B cell (primary cell): Measurements from ENCODE around the gene ACTN2. TPM values are rescaled to one million over a fixed set of nuclear protein-coding genes. Genes with fewer than 3 reads are reported as not detected.

Experiments used
- ATAC-seq: fragments of 200-7000 bp; cut with Tn5 transposase; one replicate; pipeline ENCODE4 v1.10.0; 2021; ENCODE audit warnings: low read depth, mild to moderate bottlenecking, moderate number of reproducible peaks, moderate library complexity
- CTCF ChIA-PET: fragments of 350-600 bp; sonication (Branson Sonifier 250); formaldehyde crosslinking; loops from one replicate; lab custom pipeline; 2021; ENCODE audit warnings: antibody characterized with exemption, inconsistent platforms; lab: Charles Lee
- POLR2A ChIA-PET: fragments of 350-600 bp; sonication (Branson Sonifier 250); formaldehyde crosslinking; loops from one replicate; lab custom pipeline; 2021; ENCODE audit warnings: antibody characterized with exemption; lab: Charles Lee
- DNase-seq: peaks from one replicate; pipeline ENCODE4 v3.0.0; 2013
- H2AFZ ChIP-seq: 2 replicates; pipeline ENCODE4 v1.6.1; 2012; ENCODE audit warnings: mild to moderate bottlenecking, low read depth, low read length; ENCODE audit not compliant: insufficient read depth, poor library complexity, severe bottlenecking
- H3K27ac ChIP-seq, 2 donors: 1 replicate in 1 of 2; 2 replicates in 1 of 2; pipeline ENCODE4 v1.5.1; 2012 to 2013; ENCODE audit warnings: low read length in 2 of 2, mild to moderate bottlenecking in 2 of 2, moderate library complexity in 1 of 2
- H3K27me3 ChIP-seq, 4 experiments: fragments of 200-600 bp in 1 of 4; sonication (generic) in 1 of 4; replicated peaks in 1 of 4; 1 replicate in 2 of 4; 2 replicates in 2 of 4; pipeline versions ENCODE4 v1.6.1 to v1.7.0; 2013 to 2016; ENCODE audit warnings: low read length in 3 of 4, mild to moderate bottlenecking in 2 of 4, mixed read lengths in 1 of 4, moderate library complexity in 1 of 4; ENCODE audit not compliant: insufficient read depth in 4 of 4, control insufficient read depth in 3 of 4; ENCODE audit errors: control extremely low read depth in 1 of 4
- H3K36me3 ChIP-seq, 2 experiments: replicated peaks in 1 of 2; 1 replicate in 1 of 2; 2 replicates in 1 of 2; pipeline versions ENCODE4 v1.6.1 to v1.7.1; 2013; ENCODE audit warnings: low read length in 1 of 2; ENCODE audit not compliant: insufficient read depth in 2 of 2, control insufficient read depth in 1 of 2; ENCODE audit errors: control extremely low read depth in 1 of 2, extremely low read depth in 1 of 2
- H3K4me1 ChIP-seq, 2 donors: fragments of 200-600 bp in 1 of 2; sonication (generic) in 1 of 2; 1 replicate in 1 of 2; 2 replicates in 1 of 2; pipeline versions ENCODE4 v1.5.1 to v1.6.1; 2013 to 2017; ENCODE audit warnings: low read length in 2 of 2; ENCODE audit not compliant: control insufficient read depth in 2 of 2, insufficient read depth in 2 of 2
- H3K4me2 ChIP-seq: replicated peaks from 2 replicates; pipeline ENCODE3; 2012; ENCODE audit warnings: mild to moderate bottlenecking, low read depth, low read length; ENCODE audit not compliant: poor library complexity, severe bottlenecking
- H3K4me3 ChIP-seq, 5 experiments: fragments of 200-600 bp in 1 of 5; sonication (generic) in 1 of 5; 1 replicate in 3 of 5; 2 replicates in 2 of 5; pipeline versions ENCODE4 v1.5.1 to v1.7.0; 2011 to 2016; ENCODE audit warnings: low read length in 4 of 5, mild to moderate bottlenecking in 4 of 5, low read depth in 2 of 5, control low read depth in 1 of 5, moderate library complexity in 1 of 5; ENCODE audit not compliant: insufficient read depth in 1 of 5; ENCODE audit errors: control extremely low read depth in 1 of 5, extremely low read depth in 1 of 5
- H3K79me2 ChIP-seq: fragments of 200-600 bp; sonication (generic); one replicate; pipeline ENCODE4 v1.6.0; 2016; ENCODE audit warnings: low read length; ENCODE audit not compliant: control insufficient read depth, insufficient read depth
- H3K9ac ChIP-seq: fragments of 200-600 bp; sonication (generic); 2 replicates; pipeline ENCODE4 v1.6.1; 2017; ENCODE audit warnings: mild to moderate bottlenecking, low read length, moderate library complexity
- H3K9me3 ChIP-seq, 3 donors: one replicate each; pipeline versions ENCODE4 v1.6.1 to v1.7.1; 2013; ENCODE audit warnings: low read length in 2 of 3; ENCODE audit not compliant: control insufficient read depth in 2 of 3, insufficient read depth in 1 of 3; ENCODE audit errors: control extremely low read depth in 1 of 3
- H4K20me1 ChIP-seq: 2 replicates; pipeline ENCODE4 v1.6.0; 2012; ENCODE audit warnings: mild to moderate bottlenecking, low read length; ENCODE audit not compliant: insufficient read depth, control insufficient read depth, poor library complexity, severe bottlenecking
- H3K27ac Mint-ChIP-seq: one replicate; pipeline ENCODE4 v1.8.0; 2021; ENCODE audit warnings: mixed read lengths
- H3K27me3 Mint-ChIP-seq: one replicate; pipeline ENCODE4 v1.8.0; 2021; ENCODE audit warnings: mixed read lengths
- H3K4me1 Mint-ChIP-seq: one replicate; pipeline ENCODE4 v1.8.0; 2021; ENCODE audit warnings: mixed read lengths
- H3K4me3 Mint-ChIP-seq: one replicate; pipeline ENCODE4 v1.8.0; 2021; ENCODE audit warnings: mixed read lengths
- H3K9me3 Mint-ChIP-seq: one replicate; pipeline ENCODE4 v1.8.0; 2022; ENCODE audit warnings: mixed read lengths; ENCODE audit not compliant: insufficient read depth
- EZH2 ChIP-seq: IDR thresholded peaks from 2 replicates; pipeline ENCODE4 v1.6.1; 2012; ENCODE audit warnings: borderline replicate concordance, low read depth, mild to moderate bottlenecking, moderate library complexity, low read length; ENCODE audit not compliant: insufficient read depth, poor library complexity, severe bottlenecking
- WGBS: methylation state at CpG from one replicate; pipeline ENCODE4 v1.1.5; 2013; ENCODE audit warnings: missing lambda C conversion rate; ENCODE audit not compliant: insufficient coverage; 5-methylcytosine and 5-hydroxymethylcytosine counted together
- intact Hi-C: fragments of 100-400 bp; cut with micrococcal nuclease; formaldehyde crosslinking; loops from one replicate; pipeline ENCODE4 v1.10.0; 2022
- polyA plus RNA-seq: library from polyadenylated mRNA; depleted of rRNA; stranded (reverse); fragments of >200 nt; gene quantifications from 2 replicates; pipeline ENCODE4 v1.2.3, GENCODE V29; 2012
- total RNA-seq, 2 donors: library from RNA; stranded (reverse); fragments of 120-200 nt in 1 of 2; gene quantifications; 1 replicate in 1 of 2; 2 replicates in 1 of 2; pipeline versions ENCODE4 v1.2.3 to v1.2.4, GENCODE V29; 2013 to 2022
- TF ChIP-seq, protein P1 (sequence below): fragments of 200-600 bp; IDR thresholded peaks from one replicate; pipeline ENCODE4 v1.8.0; 2022; ENCODE audit warnings: antibody characterized with exemption, mild to moderate bottlenecking

The ACTN2 gene
- total and polyA plus RNA-seq, 2 donors (not counting 1 experiment from before 2014, with no cell fraction given), result 0.30 TPM; not detected in 1

DNA sequence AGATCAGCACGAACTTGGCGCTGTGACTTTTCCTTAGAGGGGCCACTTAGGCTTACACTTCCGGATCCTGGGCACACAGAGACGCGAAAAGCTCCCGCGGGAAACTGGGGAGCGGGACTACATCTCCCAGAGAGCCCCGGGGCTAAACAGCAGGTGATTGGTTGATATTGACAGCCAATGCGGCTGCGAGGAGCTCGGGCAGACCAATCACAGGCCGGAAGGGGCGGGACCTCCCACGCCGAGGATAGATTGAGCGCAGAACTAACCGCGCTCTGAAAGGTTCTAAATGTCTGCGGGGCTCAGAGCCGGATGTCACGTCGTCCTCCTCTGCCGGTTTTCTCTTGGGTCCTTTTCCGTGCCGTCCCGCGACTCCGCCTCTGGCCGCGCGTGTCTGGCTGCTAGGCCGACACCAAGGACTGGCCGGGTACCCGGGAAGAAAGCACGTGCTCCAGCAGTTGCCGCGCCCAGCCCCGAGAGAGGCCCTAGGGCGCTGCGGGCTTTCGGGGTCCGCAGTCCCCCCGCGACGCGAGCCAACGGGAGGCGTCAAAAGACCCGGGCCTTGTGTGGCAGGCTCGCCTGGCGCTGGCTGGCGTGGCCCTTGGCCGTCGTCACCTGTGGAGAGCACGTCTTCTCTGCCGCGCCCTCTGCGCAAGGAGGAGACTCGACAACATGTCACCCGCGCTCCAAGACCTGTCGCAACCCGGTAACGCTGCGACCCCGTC is 108.9 kb downstream of the ACTN2 start, which contains the start of gene MTR:
TSS of gene MTR (plus strand) at position 258 of the 722 bp plus-strand sequence. CDS start at position 670, 412 bp downstream.
- ChIA-PET POLR2A (interaction anchor here (0.6 to 1.4 kb wide), 2 partner anchors 190 to 644 kb away, joined by 4 read pairs; partner anchors contain the start of gene HEATR1), CTCF (interaction anchor here (1.7 kb wide), 1 partner anchor 191 kb away, joined by 7 read pairs; the partner anchor contains the start of gene HEATR1)
- Histone ChIP-seq H3K4me1 (peaks cover 14% of the 10 kb centered on the region in 2 donors), H3K27ac (peak within 1 kb of the TSS; percentile 88 to 95), H3K9ac (peak within 1 kb of the TSS; percentile 99), H3K79me2 (peaks cover 44% of the 10 kb centered on the region), H3K4me2 (peak within 1 kb of the TSS; percentile 94), H3K4me3 (peak within 1 kb of the TSS; percentile 82 to 96 (median 93)), H2AFZ (peak within 1 kb of the TSS; percentile 94), H3K27me3 (no peaks in the 10 kb centered on the region), H3K36me3 (no peaks in the 10 kb centered on the region), H3K9me3 (no peaks in the 10 kb centered on the region), H4K20me1 (peaks cover 6% of the 10 kb centered on the region)
- peaks cover 35% of the 10 kb centered on the region for H3K4me1 Mint-ChIP-seq
- H3K27ac Mint-ChIP-seq, result peak within 1 kb of the TSS; percentile 88
- under 1% methylated on average over 67 of the region's 67 CpGs for WGBS
- intact Hi-C loops, result loop anchor here (1.0 to 10.0 kb wide), 6 partner anchors 191 to 1470 kb away; partner anchors contain the start of genes ARID4B, GGPS1, HEATR1 and LYST
- peak within 1 kb of the TSS; percentile 88 for H3K4me3 Mint-ChIP-seq
- peaks cover 21% of the 10 kb centered on the region for H3K27me3 Mint-ChIP-seq
- ATAC-seq, result peak; percentile 95
- peak; percentile 96 for DNase-seq
- no peaks in the 10 kb centered on the region for H3K9me3 Mint-ChIP-seq
- TF ChIP-seq, protein P1, sequence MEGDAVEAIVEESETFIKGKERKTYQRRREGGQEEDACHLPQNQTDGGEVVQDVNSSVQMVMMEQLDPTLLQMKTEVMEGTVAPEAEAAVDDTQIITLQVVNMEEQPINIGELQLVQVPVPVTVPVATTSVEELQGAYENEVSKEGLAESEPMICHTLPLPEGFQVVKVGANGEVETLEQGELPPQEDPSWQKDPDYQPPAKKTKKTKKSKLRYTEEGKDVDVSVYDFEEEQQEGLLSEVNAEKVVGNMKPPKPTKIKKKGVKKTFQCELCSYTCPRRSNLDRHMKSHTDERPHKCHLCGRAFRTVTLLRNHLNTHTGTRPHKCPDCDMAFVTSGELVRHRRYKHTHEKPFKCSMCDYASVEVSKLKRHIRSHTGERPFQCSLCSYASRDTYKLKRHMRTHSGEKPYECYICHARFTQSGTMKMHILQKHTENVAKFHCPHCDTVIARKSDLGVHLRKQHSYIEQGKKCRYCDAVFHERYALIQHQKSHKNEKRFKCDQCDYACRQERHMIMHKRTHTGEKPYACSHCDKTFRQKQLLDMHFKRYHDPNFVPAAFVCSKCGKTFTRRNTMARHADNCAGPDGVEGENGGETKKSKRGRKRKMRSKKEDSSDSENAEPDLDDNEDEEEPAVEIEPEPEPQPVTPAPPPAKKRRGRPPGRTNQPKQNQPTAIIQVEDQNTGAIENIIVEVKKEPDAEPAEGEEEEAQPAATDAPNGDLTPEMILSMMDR, result no peak
- no peak for TF ChIP-seq EZH2
